K562 (cell line): ENCODE measurements around the gene NEDD9.
A peak's percentile ranks its signal among the peaks of the same experiment; 100 is the strongest.

ENCODE experiments used
- CBX5 ChIP-seq: IDR thresholded peaks from 2 replicates; pipeline ENCODE4 v1.6.1; 2014; ENCODE audit warnings: low read depth, borderline replicate concordance
- EHMT2 ChIP-seq: fragments of 450-650 bp; IDR thresholded peaks from 2 replicates; pipeline ENCODE4 v1.6.1; 2018; ENCODE audit warnings: antibody characterized with exemption
- KDM5B ChIP-seq: fragments of 200-600 bp; sonication (generic); IDR thresholded peaks from 2 replicates; pipeline ENCODE4 v1.6.1; 2012; ENCODE audit warnings: low read depth, mild to moderate bottlenecking, moderate library complexity, low read length, control low read depth, inconsistent platforms; ENCODE audit not compliant: insufficient replicate concordance
- MAFK ChIP-seq: IDR thresholded peaks from 2 replicates; pipeline ENCODE4 v1.6.1; 2011; ENCODE audit warnings: low read length, improper control_type of control experiment
- PHF8 ChIP-seq: fragments of 200-600 bp; sonication (generic); IDR thresholded peaks from 2 replicates; pipeline ENCODE4 v1.6.1; 2012; ENCODE audit warnings: mixed run types, mild to moderate bottlenecking, inconsistent platforms, low read length, moderate library complexity, borderline replicate concordance
- RAD21 ChIP-seq, 2 experiments: fragments of 250-450 bp in 1 of 2; fragments of 450-650 bp in 1 of 2; sonication (Bioruptor Pico) in 1 of 2; formaldehyde crosslinking in 1 of 2; IDR thresholded peaks in 1 of 2; conservative IDR thresholded peaks in 1 of 2; 2 replicates each; pipeline versions ENCODE4 v1.4.0 to v1.8.0; 2020 to 2022; ENCODE audit warnings: mild to moderate bottlenecking in 2 of 2, moderate library complexity in 1 of 2
- SLC30A9 ChIP-seq: fragments of 250-450 bp; sonication (Bioruptor Pico); IDR thresholded peaks from 2 replicates; pipeline ENCODE4 v1.8.0; 2022; ENCODE audit warnings: mild to moderate bottlenecking, moderate library complexity

- TF ChIP-seq CBX5, result peak; percentile 75; the same call in 1 of the 2 replicates
- TF ChIP-seq MAFK, result peak; percentile 90
- no peak for TF ChIP-seq KDM5B
- TF ChIP-seq PHF8, result no peak
- TF ChIP-seq EHMT2, result peak; percentile 98
- TF ChIP-seq SLC30A9 (CRISPR knock-in tag), result no peak
- TF ChIP-seq RAD21 (CRISPR knock-in tag; conservative IDR thresholded peaks at IDR 0.05 in 1 of 2, IDR thresholded peaks at IDR 0.05 in 1 of 2), result peak in 1 of 2 experiments; percentile 10; a peak in 1 of 4 replicates
These were observed 88.8 kb downstream of the NEDD9 start for GRCh38 chr6:11143394-11144371.
